ENCODE data around the gene DNAJC17.

GRCh38 chr15:40845511-40846284 lies 38.4 kb upstream of the DNAJC17 start:
- TF ChIP-seq CTCF (conservative IDR thresholded peaks at IDR 0.05; ENCODE audit: low read length) (no peak), EZH2phosphoT487 (IDR thresholded peaks at IDR 0.05; ENCODE audit: borderline replicate concordance, low read depth, low read length) (no peak)

Measured in OCI-LY7 (cell line).